Measurements from ENCODE around the gene DPPA2. TPM values are rescaled to one million over a fixed set of nuclear protein-coding genes. Genes with fewer than 3 reads are reported as not detected.

DPPA2 gene
- total RNA-seq, 4 donors from 2014 or later = not detected

GRCh38 chr3:109325657-109326056, 9.3 kb upstream of the DPPA2 start:
- intact Hi-C loops (cut with DNase I; ENCODE audit: low total_unique reads) = no loop called here
- TF ChIP-seq CTCF (IDR thresholded peaks at IDR 0.05) (no peak), POLR2A (IDR thresholded peaks at IDR 0.05) (no peak)
- H3K27ac ChIP-seq = no peak overlapping the region
- no peaks in the 10 kb centered on the region for H3K4me1 ChIP-seq
- no peaks in the 10 kb centered on the region for H3K36me3 ChIP-seq
- no peak overlapping the region for H3K4me3 ChIP-seq
- H3K9me3 ChIP-seq = no peaks in the 10 kb centered on the region
- DNase-seq = no peak
- H3K27me3 ChIP-seq = no peaks in the 10 kb centered on the region

DNA sequence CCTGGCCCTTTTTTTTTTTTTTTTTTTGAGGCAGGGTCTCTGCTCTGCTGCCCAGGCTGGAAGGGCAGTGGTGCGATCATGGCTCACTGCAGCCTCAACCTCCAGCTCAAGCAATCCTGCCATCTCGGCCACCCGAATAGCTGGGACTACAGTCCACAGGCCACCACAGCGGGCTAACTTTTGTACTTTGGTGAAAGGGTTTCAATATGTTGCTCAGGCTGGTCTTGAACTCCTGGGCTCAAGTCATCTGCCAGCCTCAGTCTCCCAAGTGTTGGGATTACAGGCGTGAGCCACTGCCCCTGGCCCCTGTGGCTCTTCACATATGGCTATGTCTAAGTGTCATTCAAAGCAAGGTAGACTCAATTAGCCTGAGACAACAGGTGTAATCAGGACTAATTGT, 8.8 kb upstream of the DPPA2 start:
- H3K4me1 ChIP-seq = no peaks in the 10 kb centered on the region
- intact Hi-C loops (cut with DNase I; ENCODE audit: low total_unique reads) = no loop called here
- H3K36me3 ChIP-seq = no peaks in the 10 kb centered on the region
- no peak for DNase-seq
- no peak overlapping the region for H3K27ac ChIP-seq
- TF ChIP-seq POLR2A (IDR thresholded peaks at IDR 0.05) (no peak), CTCF (IDR thresholded peaks at IDR 0.05) (no peak)
- H3K4me3 ChIP-seq = no peak overlapping the region
- no peaks in the 10 kb centered on the region for H3K27me3 ChIP-seq
- no peaks in the 10 kb centered on the region for H3K9me3 ChIP-seq

GRCh38 chr3:109313061-109313460, 3.3 kb downstream of the DPPA2 start:
- Histone ChIP-seq H3K36me3 (no peaks in the 10 kb centered on the region), H3K27me3 (no peaks in the 10 kb centered on the region), H3K4me1 (no peaks in the 10 kb centered on the region), H3K9me3 (no peaks in the 10 kb centered on the region), H3K4me3 (no peak overlapping the region), H3K27ac (no peak overlapping the region)
- intact Hi-C loops (cut with DNase I; ENCODE audit: low total_unique reads) = no loop called here
- TF ChIP-seq POLR2A (IDR thresholded peaks at IDR 0.05) (no peak), CTCF (IDR thresholded peaks at IDR 0.05) (no peak)
- DNase-seq = no peak

DNA sequence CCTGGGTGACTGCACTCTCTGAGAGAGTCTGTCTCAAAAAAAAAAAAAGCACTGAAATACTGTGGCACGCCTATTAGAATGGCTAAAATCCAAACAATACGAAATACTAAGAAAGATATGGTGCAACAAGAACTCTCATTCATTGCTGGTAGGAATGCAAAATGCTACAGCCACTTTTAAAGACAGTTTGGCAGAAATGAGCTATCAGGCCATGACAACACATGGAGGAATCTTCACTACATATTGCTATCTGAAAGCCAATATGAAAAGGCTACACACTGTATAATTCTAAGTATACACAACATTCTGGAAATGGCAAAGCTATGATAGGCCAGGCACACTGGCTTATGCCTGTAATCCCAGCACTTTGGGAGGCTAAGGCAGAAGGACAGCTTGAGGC, 18.8 kb downstream of the DPPA2 start:
- Histone ChIP-seq H3K36me3 (no peaks in the 10 kb centered on the region), H3K4me1 (no peaks in the 10 kb centered on the region), H3K27me3 (no peaks in the 10 kb centered on the region), H3K4me3 (no peak overlapping the region), H3K27ac (no peak overlapping the region), H3K9me3 (no peaks in the 10 kb centered on the region)
- intact Hi-C loops (cut with DNase I; ENCODE audit: low total_unique reads) = no loop called here
- TF ChIP-seq POLR2A (IDR thresholded peaks at IDR 0.05) = no peak
- no peak for TF ChIP-seq CTCF (IDR thresholded peaks at IDR 0.05)
- DNase-seq = no peak

- H3K27ac ChIP-seq = no peak overlapping the region
- H3K27me3 ChIP-seq = no peaks in the 10 kb centered on the region
- DNase-seq = no peak
- H3K36me3 ChIP-seq = no peaks in the 10 kb centered on the region
- H3K4me1 ChIP-seq = no peaks in the 10 kb centered on the region
- intact Hi-C loops (cut with DNase I; ENCODE audit: low total_unique reads) = no loop called here
- no peak overlapping the region for H3K4me3 ChIP-seq
- TF ChIP-seq CTCF (IDR thresholded peaks at IDR 0.05) = no peak
- no peak for TF ChIP-seq POLR2A (IDR thresholded peaks at IDR 0.05)
- no peaks in the 10 kb centered on the region for H3K9me3 ChIP-seq
These were observed 32.2 kb downstream of the DPPA2 start for GRCh38 chr3:109284071-109284470.
